Stimulated activated CD4-positive, alpha-beta T cell treated with anti-CD3 and anti-CD28 coated beads, Interleukin-15, amount 100 ng/mL, for 24 hours (primary cell): ENCODE data around the gene ATP1A4.
A peak's percentile ranks its signal among the peaks of the same experiment; 100 is the strongest.

Experiments used
- DNase-seq: peaks from one replicate; pipeline ENCODE4 v3.0.0-alpha.2; 2020

ATP1A4 gene

GRCh38 chr1:160178731-160179130 is 27.3 kb downstream of the ATP1A4 start:
- no peak for DNase-seq

- DNase-seq = no peak
These were observed 27.9 kb downstream of the ATP1A4 start for GRCh38 chr1:160179336-160179735.

GRCh38 chr1:160186246-160186645 is 34.8 kb downstream of the ATP1A4 start:
- no peak for DNase-seq

GRCh38 chr1:160186729-160187128 is 35.3 kb downstream of the ATP1A4 start:
- DNase-seq = no peak

GRCh38 chr1:160187407-160187806 is 36.0 kb downstream of the ATP1A4 start:
- DNase-seq = no peak

GRCh38 chr1:160188341-160188740 is 36.9 kb downstream of the ATP1A4 start:
- no peak for DNase-seq

GRCh38 chr1:160189649-160190625 is 38.5 kb downstream of the ATP1A4 start, which contains the start of gene CASQ1:
TSS of gene CASQ1 (plus strand) at chr1:160190575. CDS start at chr1:160190752, 177 bp downstream.
- no peak for DNase-seq

- no peak for DNase-seq
These were observed 40.4 kb downstream of the ATP1A4 start for GRCh38 chr1:160191756-160192155.

- DNase-seq = no peak
These were observed 40.8 kb downstream of the ATP1A4 start for GRCh38 chr1:160192234-160192633.

- DNase-seq = peak; percentile 85
These were observed 41.9 kb downstream of the ATP1A4 start for GRCh38 chr1:160193091-160193819.

- DNase-seq = no peak
These were observed 42.7 kb downstream of the ATP1A4 start for GRCh38 chr1:160193832-160194736.

GRCh38 chr1:160194737-160195059 is 43.3 kb downstream of the ATP1A4 start:
- DNase-seq = no peak

GRCh38 chr1:160196143-160196542 is 44.7 kb downstream of the ATP1A4 start:
- DNase-seq = no peak

GRCh38 chr1:160197231-160197630 is 45.8 kb downstream of the ATP1A4 start:
- no peak for DNase-seq

GRCh38 chr1:160200786-160201185 is 49.4 kb downstream of the ATP1A4 start:
- no peak for DNase-seq

- no peak for DNase-seq
These were observed 53.3 kb downstream of the ATP1A4 start for GRCh38 chr1:160204526-160205241.

- peak; percentile 82 for DNase-seq
These were observed 54.0 kb downstream of the ATP1A4 start, which contains the start of gene PEA15 for GRCh38 chr1:160205242-160206035. TSS of gene PEA15 (plus strand) at chr1:160205384. CDS start at chr1:160211545, 6,161 bp downstream.

- peak; percentile 70 for DNase-seq
These were observed 54.6 kb downstream of the ATP1A4 start for GRCh38 chr1:160206036-160206389.

GRCh38 chr1:160206421-160207117 is 55.2 kb downstream of the ATP1A4 start:
- no peak for DNase-seq

GRCh38 chr1:160207118-160207650 is 55.8 kb downstream of the ATP1A4 start:
- no peak for DNase-seq
